Fibroblast of gingiva (primary cell): Measurements from ENCODE around the gene LCP2.

Experiments
- DNase-seq: peaks from one replicate; pipeline ENCODE4 v3.0.0-alpha.2; 2011; ENCODE audit warnings: low read depth

The LCP2 gene

GRCh38 chr5:170216257-170216864, 81.2 kb downstream of the LCP2 start:
- DNase-seq = peak; percentile 48

- no peak for DNase-seq
Observed at GRCh38 chr5:170211575-170212334, 85.8 kb downstream of the LCP2 start.

- no peak for DNase-seq
Observed at GRCh38 chr5:170206958-170207357, 90.6 kb downstream of the LCP2 start.

- no peak for DNase-seq
Observed at GRCh38 chr5:170206216-170206615, 91.4 kb downstream of the LCP2 start.

GRCh38 chr5:170204202-170204601, 93.4 kb downstream of the LCP2 start:
- DNase-seq = no peak

- DNase-seq = no peak
Observed at GRCh38 chr5:170202117-170202516, 95.5 kb downstream of the LCP2 start.

- no peak for DNase-seq
Observed at GRCh38 chr5:170201311-170201710, 96.3 kb downstream of the LCP2 start.

GRCh38 chr5:170200876-170201275, 96.7 kb downstream of the LCP2 start:
- no peak for DNase-seq
